ENCODE results near the gene AGXT2. TPM values are rescaled to one million over a fixed set of nuclear protein-coding genes. Genes with fewer than 3 reads are reported as not detected.

The AGXT2 gene
- total and polyA plus RNA-seq, 9 of the 15 experiments (the other 6 are each of a cell fraction or from before 2014, with no cell fraction given), result not detected

GRCh38 chr5:35061211-35061770 lies 13.5 kb upstream of the AGXT2 start:
- no peak overlapping the region for H3K9ac ChIP-seq (ENCODE audit: insufficient read depth in 1 of 2, low read depth in 2 of 2, low read length in 2 of 2)
- no peaks in the 10 kb centered on the region for H3K9me3 ChIP-seq (replicated peaks; ENCODE audit: control insufficient read depth, insufficient read depth, low read depth, low read length)
- DNase-seq (ENCODE audit: extremely low read depth in 1 of 4, low spot score in 3 of 4) (no peak), FAIRE-seq (no peak), ATAC-seq (no peak)
- H3K27ac ChIP-seq (ENCODE audit: extremely low read depth, low read depth, low read length), result no peak overlapping the region
- no peak overlapping the region for H2AFZ ChIP-seq (ENCODE audit: low read depth, low read length)
- H4K20me1 ChIP-seq (replicated peaks; ENCODE audit: control insufficient read depth, insufficient read depth, low read length), result no peaks in the 10 kb centered on the region
- no peak overlapping the region for H3K4me3 ChIP-seq
- CTCF ChIA-PET (ENCODE audit: low intra/inter-chr PET ratio), result no interaction called here
- no TSS peak for BruUV-seq (replicated peaks)
- H3K36me3 ChIP-seq (ENCODE audit: control insufficient read depth, insufficient read depth, low read length), result no peaks in the 10 kb centered on the region
- WGBS (ENCODE audit: insufficient coverage, low coverage, missing lambda C conversion rate), result 2% methylated on average over 2 of the region's 2 CpGs
- TF ChIP-seq ELF4 (CRISPR knock-in tag; IDR thresholded peaks at IDR 0.05), result no peak
- no peak for TF ChIP-seq CREB3 (tag; conservative IDR thresholded peaks at IDR 0.05; ENCODE audit: low read depth)
- TF ChIP-seq POLR2G (IDR thresholded peaks at IDR 0.05; ENCODE audit: low read depth, low read length), result no peak
- no peak for TF ChIP-seq PKNOX1 (IDR thresholded peaks at IDR 0.05)
- no peak for TF ChIP-seq ZNF445 (CRISPR knock-in tag; IDR thresholded peaks at IDR 0.05; ENCODE audit: low read depth)
- TF ChIP-seq GATAD2A (IDR thresholded peaks at IDR 0.05), result no peak
- TF ChIP-seq MCM2 (IDR thresholded peaks at IDR 0.05; ENCODE audit: low read depth), result no peak
- POLR2A ChIA-PET, result no interaction called here
- H3K4me2 ChIP-seq (ENCODE audit: insufficient read depth, low read length), result no peak overlapping the region
- no peaks in the 10 kb centered on the region for H3K4me1 ChIP-seq (replicated peaks in 1 of 2; ENCODE audit: control insufficient read depth in 2 of 2, insufficient read depth in 2 of 2, low read length in 2 of 2)
- in situ Hi-C loops (cut with MboI), result no loop called here
- no peaks in the 10 kb centered on the region for H3K79me2 ChIP-seq (ENCODE audit: control insufficient read depth, insufficient read depth, low read length)
- intact Hi-C loops (cut with micrococcal nuclease), result no loop called here
- H3K9me1 ChIP-seq (ENCODE audit: control insufficient read depth, insufficient read depth, low read length), result no peaks in the 10 kb centered on the region
- H3K27me3 ChIP-seq (ENCODE audit: control insufficient read depth in 2 of 2, insufficient read depth in 2 of 2, low read length in 2 of 2), result no peaks in the 10 kb centered on the region

Data from K562 (cell line).